HK-2 (cell line): ENCODE results near the gene ZNF14.
"Not testable (repeated sequence)": the region's sequence is repeated elsewhere in the genome, so short reads cannot be mapped to it uniquely, and the experiment has no call there.

ENCODE experiments used
- DNase-seq: peaks from one replicate; pipeline ENCODE4 v3.0.0-alpha.2; 2018; ENCODE audit not compliant: unreplicated experiment

ZNF14 gene

GRCh38 chr19:19746286-19747213 lies 13.6 kb upstream of the ZNF14 start:
- no peak for DNase-seq

- DNase-seq = no peak
Measured at GRCh38 chr19:19745496-19746285, 12.8 kb upstream of the ZNF14 start.

GRCh38 chr19:19744641-19745040 lies 11.7 kb upstream of the ZNF14 start:
- no peak for DNase-seq

GRCh38 chr19:19743921-19744320 lies 11.0 kb upstream of the ZNF14 start:
- DNase-seq = not testable (repeated sequence)

DNA sequence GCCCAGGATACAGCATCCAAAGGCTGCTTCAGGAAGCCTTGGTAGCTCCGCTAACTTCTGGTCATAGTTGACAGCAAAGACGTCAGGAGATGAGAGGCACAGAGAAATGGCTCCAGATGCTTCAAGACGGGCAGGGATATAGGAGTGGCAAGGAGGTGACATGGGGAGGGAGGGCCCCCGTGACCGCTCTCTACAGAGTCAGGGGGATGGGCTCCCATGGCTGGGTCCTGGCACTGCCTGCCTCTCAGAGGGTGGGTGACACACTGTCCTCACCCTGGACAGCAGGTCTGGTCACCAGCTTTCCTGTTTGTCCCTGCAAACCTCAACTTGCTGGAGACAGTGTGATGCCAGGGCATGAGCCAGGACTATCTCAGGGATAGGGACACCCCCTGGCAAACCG lies 10.3 kb upstream of the ZNF14 start:
- DNase-seq = no peak

DNA sequence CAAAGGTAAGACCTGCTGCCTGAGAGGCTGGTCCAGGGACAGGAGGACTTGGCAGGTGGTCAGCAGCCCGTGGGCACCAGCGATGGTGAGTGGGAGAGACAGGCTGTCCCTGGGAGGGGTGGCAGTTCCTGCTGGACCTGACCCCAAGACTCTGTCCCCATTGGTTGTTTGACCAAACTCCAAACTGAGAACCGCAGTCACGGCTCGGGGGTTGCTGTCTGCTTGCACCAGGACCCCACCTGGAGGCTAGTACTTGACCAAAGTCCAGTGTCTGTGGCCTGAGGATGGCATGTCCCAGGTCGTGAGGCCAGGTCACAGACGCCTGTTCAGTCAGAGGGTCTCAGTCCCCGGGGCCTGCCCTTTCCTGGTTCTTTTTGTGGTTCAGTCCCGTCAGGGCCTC lies 9.9 kb upstream of the ZNF14 start:
- DNase-seq = no peak

GRCh38 chr19:19741184-19741583 lies 8.3 kb upstream of the ZNF14 start:
- no peak for DNase-seq

DNA sequence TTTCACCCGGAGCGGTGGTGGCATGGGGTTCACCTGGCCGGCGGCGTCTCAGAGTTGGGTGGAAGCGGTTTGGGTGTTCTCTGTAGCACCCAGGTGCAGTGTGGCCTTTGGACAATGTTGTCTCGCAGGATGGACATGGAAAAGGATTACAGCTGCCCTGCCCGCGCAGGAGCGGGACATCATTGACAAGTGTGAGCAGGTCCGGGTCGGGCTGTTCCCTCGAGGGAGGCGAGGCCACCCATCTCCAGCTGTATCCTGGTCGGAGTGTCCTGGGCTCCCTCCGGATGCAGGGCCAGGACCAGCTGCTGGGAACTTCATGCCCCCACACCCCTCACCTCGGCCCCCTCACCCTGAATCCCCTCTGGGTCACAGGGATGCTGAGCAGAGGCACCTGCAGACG lies 7.8 kb upstream of the ZNF14 start:
- DNase-seq = no peak

DNA sequence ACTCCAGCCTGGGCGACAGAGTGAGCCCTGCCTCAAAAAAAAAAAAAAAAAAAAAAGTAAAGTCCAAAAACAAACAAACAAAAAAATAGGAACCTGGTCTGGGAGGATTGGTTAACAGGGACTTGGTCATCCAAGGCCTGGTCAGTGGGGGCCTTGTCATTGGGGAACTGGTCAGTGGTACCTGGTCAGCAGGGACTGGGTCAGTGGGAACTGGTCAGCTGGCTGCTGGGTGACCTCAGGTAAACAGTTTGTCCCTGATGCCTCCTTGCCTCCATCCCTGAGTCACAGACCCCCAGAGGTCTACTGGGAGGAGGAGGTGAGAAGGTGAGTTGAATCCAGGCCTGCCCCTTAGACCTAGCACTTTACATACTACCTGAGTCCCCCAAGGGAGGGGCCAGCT lies 5.7 kb upstream of the ZNF14 start:
- DNase-seq = no peak

- DNase-seq = no peak
Measured at GRCh38 chr19:19737559-19738332, 4.8 kb upstream of the ZNF14 start.

DNA sequence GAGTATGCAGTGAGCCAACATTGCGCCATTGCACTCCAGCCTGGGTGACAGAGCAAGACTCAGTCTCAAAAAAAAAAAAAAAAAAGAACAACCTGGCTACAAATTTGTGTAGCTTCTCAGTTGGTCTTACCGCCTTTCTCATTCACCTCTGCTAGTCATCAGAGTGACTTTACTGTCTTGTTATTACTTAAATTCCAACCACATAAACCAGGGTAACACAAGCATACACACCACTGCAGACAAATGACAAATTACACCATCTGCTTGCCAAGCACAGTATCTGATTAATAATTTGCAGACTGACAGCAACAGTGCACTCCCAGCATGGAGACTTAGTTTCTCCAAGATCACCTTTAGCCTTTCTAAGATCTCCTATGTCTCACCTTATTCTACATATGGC lies 11.0 kb downstream of the ZNF14 start:
- no peak for DNase-seq

GRCh38 chr19:19719798-19720197 lies 13.1 kb downstream of the ZNF14 start:
- DNase-seq = no peak

DNA sequence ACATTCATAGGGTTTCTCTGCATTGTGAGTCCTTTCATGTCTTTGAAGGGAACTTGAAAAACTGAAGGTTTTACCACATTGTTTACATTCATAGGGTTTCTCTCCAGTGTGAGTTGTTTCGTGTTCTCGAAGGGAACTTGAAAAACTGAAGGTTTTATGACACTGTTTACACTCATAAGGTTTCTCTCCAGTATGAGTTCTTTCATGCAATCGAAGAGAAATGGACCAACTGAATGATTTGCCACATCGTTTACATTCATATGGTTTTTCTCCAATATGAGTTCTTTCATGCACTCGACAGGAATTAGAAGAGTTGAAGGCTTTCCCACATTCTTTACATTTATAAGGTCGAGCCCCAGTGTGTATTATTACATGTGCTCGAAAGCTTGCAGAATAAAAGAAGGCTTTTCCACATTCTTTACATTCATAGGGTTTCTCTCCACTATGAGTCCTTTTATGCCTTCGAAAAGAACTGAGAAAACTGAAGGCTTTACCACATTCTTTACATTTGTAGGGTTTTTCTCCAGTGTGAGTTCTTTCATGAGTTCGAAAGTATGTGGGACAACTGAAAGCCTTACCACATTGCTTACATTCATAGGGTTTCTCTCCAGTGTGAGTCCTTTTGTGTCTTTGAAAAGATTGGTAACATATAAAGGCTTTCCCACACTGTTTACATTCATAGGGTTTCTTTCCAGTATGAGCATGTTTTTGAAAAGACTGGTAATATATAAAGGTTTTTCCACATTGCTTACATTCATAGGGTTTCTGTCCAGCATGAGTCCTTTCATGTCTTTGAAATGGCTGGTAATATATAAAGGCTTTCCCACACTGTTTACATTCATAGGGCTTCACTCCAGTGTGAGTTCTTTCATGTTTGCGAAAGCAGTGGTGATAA lies 20.7 kb downstream of the ZNF14 start:
- no peak for DNase-seq

- DNase-seq = no peak
Measured at GRCh38 chr19:19711306-19711933, 21.5 kb downstream of the ZNF14 start.

- no peak for DNase-seq
Measured at GRCh38 chr19:19710506-19710905, 22.4 kb downstream of the ZNF14 start.

- no peak for DNase-seq
Measured at GRCh38 chr19:19704836-19705235, 28.1 kb downstream of the ZNF14 start.

DNA sequence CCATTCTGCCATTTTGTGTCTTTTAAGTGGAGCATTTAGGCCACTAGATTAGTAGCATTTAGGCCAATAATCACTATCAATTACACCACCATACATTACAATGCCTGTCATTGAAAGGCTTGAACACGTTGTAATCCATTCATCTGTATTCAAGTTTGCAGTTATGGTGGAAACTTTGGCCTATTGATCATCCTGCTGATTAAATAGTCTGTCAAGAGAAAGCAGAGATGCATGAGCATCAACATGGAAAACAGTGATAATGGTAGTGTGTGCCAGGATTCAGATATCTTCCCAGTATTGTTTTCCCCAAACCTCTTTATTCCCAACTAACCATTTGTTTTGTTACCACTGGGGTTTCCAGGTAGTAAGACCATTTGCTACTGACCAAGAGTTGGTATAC lies 32.4 kb downstream of the ZNF14 start:
- DNase-seq = not testable (repeated sequence)

- no peak for DNase-seq
Measured at GRCh38 chr19:19697589-19697988, 35.3 kb downstream of the ZNF14 start.

GRCh38 chr19:19696386-19696785 lies 36.5 kb downstream of the ZNF14 start:
- no peak for DNase-seq

DNA sequence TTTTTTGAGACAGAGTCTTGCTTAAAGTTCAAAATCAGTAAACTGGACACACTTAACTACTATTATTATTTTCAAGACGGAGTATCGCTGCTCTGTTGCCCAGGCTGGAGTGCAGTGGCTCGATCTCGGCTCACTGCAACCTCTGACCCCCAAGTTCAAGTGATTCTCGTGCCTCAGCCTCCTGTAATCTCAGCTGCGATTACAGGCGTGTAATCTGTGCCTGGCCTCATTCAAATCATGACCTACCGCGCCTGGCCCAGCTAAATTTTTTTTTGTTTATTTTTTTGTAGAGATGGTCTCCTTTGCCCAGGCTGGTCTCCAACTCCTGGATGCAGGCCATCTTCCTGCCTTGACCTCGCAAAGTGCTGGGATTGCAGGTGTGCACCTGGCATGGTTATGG lies 41.2 kb downstream of the ZNF14 start:
- no peak for DNase-seq

DNA sequence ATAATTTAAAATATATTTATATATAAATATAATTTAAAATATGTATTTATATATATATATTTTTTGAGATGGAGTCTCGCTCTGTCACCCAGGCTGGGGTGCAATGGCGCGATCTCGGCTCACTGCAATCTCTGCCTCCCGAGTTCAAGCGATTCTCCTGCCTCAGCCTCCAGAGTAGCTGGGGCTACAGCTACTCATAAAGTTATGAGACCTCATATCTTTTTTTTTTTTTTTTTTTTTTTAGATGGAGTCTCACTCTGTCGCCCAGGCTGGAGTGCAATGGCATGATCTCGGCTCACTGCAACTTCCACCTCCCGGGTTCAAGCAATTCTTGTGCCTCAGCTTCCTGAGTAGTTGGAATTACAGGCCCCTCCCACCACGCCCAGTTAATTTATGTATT lies 43.9 kb downstream of the ZNF14 start:
- DNase-seq = not testable (repeated sequence)
